Measurements from ENCODE around the gene KMT5B. TPM values are rescaled to one million over a fixed set of nuclear protein-coding genes. Genes with fewer than 3 reads are reported as not detected.

KMT5B gene
- total and polyA plus RNA-seq, 2 of the 13 experiments (the other 11 are each of a cell fraction or from before 2014, with no cell fraction given), result 17.6 to 23.7 TPM

DNA sequence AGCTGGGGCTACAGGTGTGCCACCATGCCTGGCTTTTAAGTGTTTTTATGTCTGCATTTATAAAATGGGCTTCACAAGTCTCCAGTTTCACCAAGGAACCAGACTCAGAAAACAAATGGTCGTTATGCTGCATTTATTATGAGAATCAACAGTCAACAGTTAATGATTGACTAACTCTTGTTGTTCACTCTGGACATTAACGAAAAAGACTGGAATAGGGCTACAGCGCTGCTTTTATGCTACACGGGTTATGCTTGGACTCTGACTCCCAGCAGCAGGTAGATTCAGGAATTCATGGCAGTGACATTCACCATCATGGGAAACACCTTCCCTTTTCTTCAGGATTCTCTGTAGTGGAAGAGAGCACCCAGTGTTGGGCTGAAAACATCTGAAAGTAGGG, 47.5 kb downstream of the KMT5B start (continued):
- TF ChIP-seq, protein P1, sequence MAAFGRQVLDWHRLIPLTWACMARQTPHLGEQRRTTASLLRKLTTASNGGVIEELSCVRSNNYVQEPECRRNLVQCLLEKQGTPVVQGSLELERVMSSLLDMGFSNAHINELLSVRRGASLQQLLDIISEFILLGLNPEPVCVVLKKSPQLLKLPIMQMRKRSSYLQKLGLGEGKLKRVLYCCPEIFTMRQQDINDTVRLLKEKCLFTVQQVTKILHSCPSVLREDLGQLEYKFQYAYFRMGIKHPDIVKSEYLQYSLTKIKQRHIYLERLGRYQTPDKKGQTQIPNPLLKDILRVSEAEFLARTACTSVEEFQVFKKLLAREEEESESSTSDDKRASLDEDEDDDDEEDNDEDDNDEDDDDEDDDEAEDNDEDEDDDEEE (CRISPR knock-in tag; IDR thresholded peaks at IDR 0.05), result no peak
- TF ChIP-seq KDM4B (CRISPR knock-in tag; IDR thresholded peaks at IDR 0.05), result no peak

DNA sequence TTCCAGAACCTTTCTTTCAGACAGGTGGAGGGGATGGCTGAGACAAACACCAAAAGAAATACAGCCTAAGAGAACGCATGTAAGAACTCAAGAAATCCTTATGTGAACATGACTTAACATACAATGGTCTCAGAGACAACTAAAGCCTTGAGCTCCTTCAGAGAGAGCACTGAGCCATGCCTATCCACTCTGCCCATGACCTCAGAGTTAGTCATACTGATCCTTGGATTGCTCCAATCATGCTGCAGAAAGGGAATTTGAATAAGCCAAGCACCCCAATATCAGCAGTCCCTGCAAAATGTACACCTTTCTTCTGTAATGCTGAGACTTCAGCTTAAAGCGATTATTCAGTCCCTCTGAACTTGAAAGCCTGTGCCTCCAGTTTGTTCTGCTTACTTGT, 48.7 kb downstream of the KMT5B start:
- intact Hi-C loops (cut with micrococcal nuclease; ENCODE audit: unreplicated experiment) (no loop called here), in situ Hi-C loops (cut with HindIII; ENCODE audit: extremely low pct_ligation_motif_present, low pct_unique_long_range_greater_than_20kb) (no loop called here)
- Histone ChIP-seq H3K4me2 (ENCODE audit: low read depth, low read length) (no peak overlapping the region), H3K27me3 (ENCODE audit: control insufficient read depth in 1 of 2, insufficient read depth in 2 of 2, low read length in 2 of 2) (no peaks in the 10 kb centered on the region), H4K20me1 (ENCODE audit: insufficient read depth, low read length) (no peaks in the 10 kb centered on the region), H3K27ac (ENCODE audit: extremely low read length, insufficient read depth, low read length) (no peak overlapping the region), H3K4me1 (ENCODE audit: insufficient read depth, low read length) (peaks cover 9% of the 10 kb centered on the region; the same call in 1 of the 2 replicates), H2AFZ (ENCODE audit: low read length) (no peak overlapping the region), H3K36me3 (replicated peaks in 1 of 2; ENCODE audit: control insufficient read depth in 1 of 2, insufficient read depth in 2 of 2, low read length in 2 of 2) (peaks cover 17 to 39% of the 10 kb centered on the region in 2 experiments), H3K9me3 (ENCODE audit: low read length) (no peaks in the 10 kb centered on the region), H3K9ac (ENCODE audit: insufficient read depth, low read depth, low read length) (no peak overlapping the region), H3K79me2 (ENCODE audit: insufficient read depth, low read length) (no peaks in the 10 kb centered on the region), H3K4me3 (replicated peaks in 1 of 3; ENCODE audit: insufficient read depth in 1 of 3, low read depth in 2 of 3, low read length in 3 of 3) (no peak overlapping the region)
- FAIRE-seq (no peak), ATAC-seq (no peak), DNase-seq (ENCODE audit: low spot score) (no peak)
- no TSS peak for BruUV-seq (replicated peaks)
- WGBS (ENCODE audit: low lambda C conversion rate), result 78% methylated on average over 2 of the region's 2 CpGs
- CTCF ChIA-PET (ENCODE audit: low intra/inter-chr PET ratio, low total read pairs), result no interaction called here
- TF ChIP-seq, protein P2, sequence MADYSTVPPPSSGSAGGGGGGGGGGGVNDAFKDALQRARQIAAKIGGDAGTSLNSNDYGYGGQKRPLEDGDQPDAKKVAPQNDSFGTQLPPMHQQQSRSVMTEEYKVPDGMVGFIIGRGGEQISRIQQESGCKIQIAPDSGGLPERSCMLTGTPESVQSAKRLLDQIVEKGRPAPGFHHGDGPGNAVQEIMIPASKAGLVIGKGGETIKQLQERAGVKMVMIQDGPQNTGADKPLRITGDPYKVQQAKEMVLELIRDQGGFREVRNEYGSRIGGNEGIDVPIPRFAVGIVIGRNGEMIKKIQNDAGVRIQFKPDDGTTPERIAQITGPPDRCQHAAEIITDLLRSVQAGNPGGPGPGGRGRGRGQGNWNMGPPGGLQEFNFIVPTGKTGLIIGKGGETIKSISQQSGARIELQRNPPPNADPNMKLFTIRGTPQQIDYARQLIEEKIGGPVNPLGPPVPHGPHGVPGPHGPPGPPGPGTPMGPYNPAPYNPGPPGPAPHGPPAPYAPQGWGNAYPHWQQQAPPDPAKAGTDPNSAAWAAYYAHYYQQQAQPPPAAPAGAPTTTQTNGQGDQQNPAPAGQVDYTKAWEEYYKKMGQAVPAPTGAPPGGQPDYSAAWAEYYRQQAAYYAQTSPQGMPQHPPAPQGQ (CRISPR knock-in tag; IDR thresholded peaks at IDR 0.05; ENCODE audit: borderline replicate concordance), result no peak
- no peak for TF ChIP-seq ZFX (CRISPR knock-in tag; IDR thresholded peaks at IDR 0.05; ENCODE audit: low read depth)
- no peak for TF ChIP-seq POLR2AphosphoS5 (IDR thresholded peaks at IDR 0.05; ENCODE audit: low read depth, low read length)
- TF ChIP-seq, protein P3, sequence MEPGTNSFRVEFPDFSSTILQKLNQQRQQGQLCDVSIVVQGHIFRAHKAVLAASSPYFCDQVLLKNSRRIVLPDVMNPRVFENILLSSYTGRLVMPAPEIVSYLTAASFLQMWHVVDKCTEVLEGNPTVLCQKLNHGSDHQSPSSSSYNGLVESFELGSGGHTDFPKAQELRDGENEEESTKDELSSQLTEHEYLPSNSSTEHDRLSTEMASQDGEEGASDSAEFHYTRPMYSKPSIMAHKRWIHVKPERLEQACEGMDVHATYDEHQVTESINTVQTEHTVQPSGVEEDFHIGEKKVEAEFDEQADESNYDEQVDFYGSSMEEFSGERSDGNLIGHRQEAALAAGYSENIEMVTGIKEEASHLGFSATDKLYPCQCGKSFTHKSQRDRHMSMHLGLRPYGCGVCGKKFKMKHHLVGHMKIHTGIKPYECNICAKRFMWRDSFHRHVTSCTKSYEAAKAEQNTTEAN (CRISPR knock-in tag; conservative IDR thresholded peaks at IDR 0.05), result no peak
- no peak for TF ChIP-seq ZC3H4 (CRISPR knock-in tag; IDR thresholded peaks at IDR 0.05; ENCODE audit: borderline replicate concordance)
- no peak for TF ChIP-seq TARDBP (CRISPR knock-in tag; IDR thresholded peaks at IDR 0.05)
- TF ChIP-seq, protein P4, sequence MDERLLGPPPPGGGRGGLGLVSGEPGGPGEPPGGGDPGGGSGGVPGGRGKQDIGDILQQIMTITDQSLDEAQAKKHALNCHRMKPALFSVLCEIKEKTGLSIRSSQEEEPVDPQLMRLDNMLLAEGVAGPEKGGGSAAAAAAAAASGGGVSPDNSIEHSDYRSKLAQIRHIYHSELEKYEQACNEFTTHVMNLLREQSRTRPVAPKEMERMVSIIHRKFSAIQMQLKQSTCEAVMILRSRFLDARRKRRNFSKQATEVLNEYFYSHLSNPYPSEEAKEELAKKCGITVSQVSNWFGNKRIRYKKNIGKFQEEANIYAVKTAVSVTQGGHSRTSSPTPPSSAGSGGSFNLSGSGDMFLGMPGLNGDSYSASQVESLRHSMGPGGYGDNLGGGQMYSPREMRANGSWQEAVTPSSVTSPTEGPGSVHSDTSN (CRISPR knock-in tag; IDR thresholded peaks at IDR 0.05), result no peak
- no peak for TF ChIP-seq NR1H2 (CRISPR knock-in tag; IDR thresholded peaks at IDR 0.05; ENCODE audit: borderline replicate concordance, low read depth)
- no peak for TF ChIP-seq RAD21 (CRISPR knock-in tag; IDR thresholded peaks at IDR 0.05)
- TF ChIP-seq ZFP62 (CRISPR knock-in tag; IDR thresholded peaks at IDR 0.05), result no peak
- no peak for TF ChIP-seq MATR3 (CRISPR knock-in tag; IDR thresholded peaks at IDR 0.05)
- TF ChIP-seq ZNF337 (CRISPR knock-in tag; IDR thresholded peaks at IDR 0.05; ENCODE audit: borderline replicate concordance, low read depth), result no peak
- TF ChIP-seq ZFP36 (IDR thresholded peaks at IDR 0.05; ENCODE audit: borderline replicate concordance, low read depth, low read length, partially characterized antibody), result no peak
- no peak for TF ChIP-seq ZNF773 (CRISPR knock-in tag; IDR thresholded peaks at IDR 0.05; ENCODE audit: borderline replicate concordance)
- TF ChIP-seq ZNF790 (CRISPR knock-in tag; IDR thresholded peaks at IDR 0.05; ENCODE audit: borderline replicate concordance), result no peak
- TF ChIP-seq ZNF282 (IDR thresholded peaks at IDR 0.05; ENCODE audit: partially characterized antibody), result no peak
- POLR2A ChIA-PET, result interaction anchor here (1.0 kb wide), 1 partner anchor 65 kb away, joined by 3 read pairs; no protein-coding TSS in a partner anchor

All from HepG2 (cell line).